Activated CD4-positive, alpha-beta memory T cell treated with anti-CD3 and anti-CD28 coated beads for 36 hours (primary cell): ENCODE results near the gene BTF3. TPM values are rescaled to one million over a fixed set of nuclear protein-coding genes. Genes with fewer than 3 reads are reported as not detected.

Experiments
- total RNA-seq, 2 experiments: library from RNA; stranded (reverse); gene quantifications; one replicate each; pipeline ENCODE4 v1.2.3, GENCODE V29; 2021

BTF3 gene
- total RNA-seq, 2 experiments from 2014 or later: 936 to 944 TPM

Other genes with a start within 250 kb of the BTF3 start
- under 1 TPM; 0.38 to 0.46 TPM for gene FOXD1, start 49.7 kb upstream of the BTF3 start, total RNA-seq
- 10 to 100 TPM; 19.1 to 21.0 TPM for gene ANKRA2, start 67.2 kb downstream of the BTF3 start, total RNA-seq
- 10 to 100 TPM; 29.7 to 33.1 TPM for gene UTP15, start 67.3 kb downstream of the BTF3 start, total RNA-seq
- gene ARHGEF28, start 127.8 kb downstream of the BTF3 start, total RNA-seq: under 1 TPM; 0.05 to 0.12 TPM